ENCODE results near the gene NASP. TPM values are rescaled to one million over a fixed set of nuclear protein-coding genes. Genes with fewer than 3 reads are reported as not detected.

The NASP gene, protein sequence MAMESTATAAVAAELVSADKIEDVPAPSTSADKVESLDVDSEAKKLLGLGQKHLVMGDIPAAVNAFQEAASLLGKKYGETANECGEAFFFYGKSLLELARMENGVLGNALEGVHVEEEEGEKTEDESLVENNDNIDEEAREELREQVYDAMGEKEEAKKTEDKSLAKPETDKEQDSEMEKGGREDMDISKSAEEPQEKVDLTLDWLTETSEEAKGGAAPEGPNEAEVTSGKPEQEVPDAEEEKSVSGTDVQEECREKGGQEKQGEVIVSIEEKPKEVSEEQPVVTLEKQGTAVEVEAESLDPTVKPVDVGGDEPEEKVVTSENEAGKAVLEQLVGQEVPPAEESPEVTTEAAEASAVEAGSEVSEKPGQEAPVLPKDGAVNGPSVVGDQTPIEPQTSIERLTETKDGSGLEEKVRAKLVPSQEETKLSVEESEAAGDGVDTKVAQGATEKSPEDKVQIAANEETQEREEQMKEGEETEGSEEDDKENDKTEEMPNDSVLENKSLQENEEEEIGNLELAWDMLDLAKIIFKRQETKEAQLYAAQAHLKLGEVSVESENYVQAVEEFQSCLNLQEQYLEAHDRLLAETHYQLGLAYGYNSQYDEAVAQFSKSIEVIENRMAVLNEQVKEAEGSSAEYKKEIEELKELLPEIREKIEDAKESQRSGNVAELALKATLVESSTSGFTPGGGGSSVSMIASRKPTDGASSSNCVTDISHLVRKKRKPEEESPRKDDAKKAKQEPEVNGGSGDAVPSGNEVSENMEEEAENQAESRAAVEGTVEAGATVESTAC
- total RNA-seq (64.3 and 82.6 TPM in 2 replicates), polyA plus RNA-seq (68.6 and 83.0 TPM in 2 replicates)

DNA sequence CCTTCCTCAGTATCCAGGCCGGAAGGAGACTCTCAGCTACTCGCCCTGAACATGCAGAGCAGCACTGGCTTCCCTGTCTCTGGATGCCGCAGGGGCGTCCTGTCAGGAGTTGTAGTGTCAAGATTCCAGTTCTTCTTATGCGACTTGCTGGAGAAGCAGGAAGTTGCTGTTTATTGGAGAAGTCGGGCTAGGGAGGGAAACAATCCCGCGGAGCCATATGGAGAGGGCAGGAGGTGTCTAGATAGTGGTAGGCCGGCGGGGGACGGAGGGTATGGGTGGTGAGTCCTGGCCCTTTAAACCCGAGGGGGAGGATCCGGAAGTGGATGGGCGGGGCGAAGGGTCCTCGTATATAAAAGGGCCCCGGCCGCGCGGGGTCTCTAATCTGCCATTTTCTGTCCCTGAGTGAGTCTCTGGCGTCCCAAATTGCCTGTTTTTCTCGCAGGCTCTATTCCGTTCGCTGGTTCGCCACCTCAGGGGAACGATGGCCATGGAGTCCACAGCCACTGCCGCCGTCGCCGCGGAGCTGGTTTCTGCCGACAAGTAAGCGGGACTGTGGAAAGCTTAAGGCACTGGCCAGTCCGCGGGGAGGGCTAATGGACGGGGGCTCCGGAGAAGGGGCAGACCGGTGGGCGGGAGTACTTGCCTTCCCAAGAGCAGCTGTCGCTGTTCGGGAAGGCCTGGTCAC lies at the start of gene NASP:
Gene NASP (plus strand): TSS at position 376 of the 685 bp plus-strand sequence. CDS start 106 bp downstream, at position 482.
- Histone ChIP-seq H3K4me1 (ENCODE audit: insufficient read depth) (peaks cover 14% of the 10 kb centered on the region), H3K9me2 (replicated peaks; ENCODE audit: insufficient read depth) (no peaks in the 10 kb centered on the region), H3K27me3 (no peaks in the 10 kb centered on the region), H3K27ac (peak within 1 kb of the TSS; percentile 80), H2AFZ (peak within 1 kb of the TSS; percentile 96), H3K9me3 (ENCODE audit: low read depth) (no peaks in the 10 kb centered on the region), H4K20me1 (ENCODE audit: insufficient read depth, poor library complexity, severe bottlenecking) (peaks cover 26% of the 10 kb centered on the region), H3K36me3 (replicated peaks; ENCODE audit: insufficient read depth, low read depth) (no peaks in the 10 kb centered on the region), H3K4me2 (peak within 1 kb of the TSS; percentile 79), H3K4me3 (peak within 1 kb of the TSS; percentile 81), H3K79me2 (peaks cover 37% of the 10 kb centered on the region)
- peak; percentile 93 for DNase-seq (ENCODE audit: low spot score)
- TF ChIP-seq EZH2phosphoT487 (IDR thresholded peaks at IDR 0.05; ENCODE audit: low read depth, severe bottlenecking, unreplicated experiment) (no peak), EZH2 (IDR thresholded peaks at IDR 0.05; ENCODE audit: borderline replicate concordance) (no peak)
- TF ChIP-seq, protein P1, sequence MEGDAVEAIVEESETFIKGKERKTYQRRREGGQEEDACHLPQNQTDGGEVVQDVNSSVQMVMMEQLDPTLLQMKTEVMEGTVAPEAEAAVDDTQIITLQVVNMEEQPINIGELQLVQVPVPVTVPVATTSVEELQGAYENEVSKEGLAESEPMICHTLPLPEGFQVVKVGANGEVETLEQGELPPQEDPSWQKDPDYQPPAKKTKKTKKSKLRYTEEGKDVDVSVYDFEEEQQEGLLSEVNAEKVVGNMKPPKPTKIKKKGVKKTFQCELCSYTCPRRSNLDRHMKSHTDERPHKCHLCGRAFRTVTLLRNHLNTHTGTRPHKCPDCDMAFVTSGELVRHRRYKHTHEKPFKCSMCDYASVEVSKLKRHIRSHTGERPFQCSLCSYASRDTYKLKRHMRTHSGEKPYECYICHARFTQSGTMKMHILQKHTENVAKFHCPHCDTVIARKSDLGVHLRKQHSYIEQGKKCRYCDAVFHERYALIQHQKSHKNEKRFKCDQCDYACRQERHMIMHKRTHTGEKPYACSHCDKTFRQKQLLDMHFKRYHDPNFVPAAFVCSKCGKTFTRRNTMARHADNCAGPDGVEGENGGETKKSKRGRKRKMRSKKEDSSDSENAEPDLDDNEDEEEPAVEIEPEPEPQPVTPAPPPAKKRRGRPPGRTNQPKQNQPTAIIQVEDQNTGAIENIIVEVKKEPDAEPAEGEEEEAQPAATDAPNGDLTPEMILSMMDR (IDR thresholded peaks at IDR 0.05; ENCODE audit: poor library complexity), result no peak
- WGBS (ENCODE audit: low lambda C conversion rate, missing lambda C conversion rate), result under 1% methylated on average over 27 of the region's 41 CpGs

DNA sequence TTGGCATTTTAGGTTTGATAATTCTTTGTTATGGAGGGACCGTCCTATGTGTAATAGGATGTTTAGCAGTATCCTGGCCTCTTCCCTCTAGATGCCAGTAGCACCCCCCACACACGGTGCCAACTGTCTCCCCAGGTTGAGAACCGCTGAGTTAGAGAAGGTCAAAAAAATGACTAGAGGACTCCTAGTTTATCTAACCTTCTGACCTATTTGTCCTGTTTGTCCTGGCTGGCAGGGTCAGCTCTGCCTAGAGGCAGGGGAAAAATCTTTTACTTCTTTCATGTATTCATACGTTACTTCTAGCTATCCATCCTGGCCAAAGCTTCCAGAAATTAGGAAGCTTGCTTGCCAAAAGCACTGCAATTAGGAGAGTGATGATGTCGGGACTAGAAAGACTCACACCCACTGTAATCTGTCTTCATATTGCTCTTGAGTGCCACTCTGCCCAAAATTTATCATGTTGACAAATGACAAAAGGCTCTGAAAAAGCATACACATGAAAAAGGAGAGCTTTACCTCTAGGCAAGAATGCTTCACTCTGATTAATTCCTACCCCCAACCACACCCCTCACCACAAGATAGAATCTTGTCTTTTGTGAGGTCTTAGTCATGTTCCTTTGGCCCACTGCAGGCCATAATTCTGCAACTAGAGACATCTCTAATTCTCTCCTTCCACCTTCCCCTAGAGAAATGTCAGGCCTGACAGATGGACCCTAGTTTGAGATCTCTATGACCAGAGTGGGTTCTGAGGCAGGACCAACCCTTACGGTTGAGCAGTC lies 47.7 kb upstream of the NASP start:
- Histone ChIP-seq H4K20me1 (ENCODE audit: insufficient read depth, poor library complexity, severe bottlenecking) (no peaks in the 10 kb centered on the region), H3K4me1 (ENCODE audit: insufficient read depth) (no peaks in the 10 kb centered on the region), H3K36me3 (replicated peaks; ENCODE audit: insufficient read depth, low read depth) (no peaks in the 10 kb centered on the region), H3K27me3 (no peaks in the 10 kb centered on the region), H3K9me2 (replicated peaks; ENCODE audit: insufficient read depth) (no peaks in the 10 kb centered on the region), H3K9me3 (ENCODE audit: low read depth) (no peaks in the 10 kb centered on the region), H3K4me2 (no peak overlapping the region), H2AFZ (no peak overlapping the region), H3K27ac (no peak overlapping the region), H3K4me3 (no peak overlapping the region), H3K79me2 (no peaks in the 10 kb centered on the region)
- 80% methylated on average over 6 of the region's 6 CpGs for WGBS (ENCODE audit: low lambda C conversion rate, missing lambda C conversion rate)
- no peak for DNase-seq (ENCODE audit: low spot score)
- TF ChIP-seq EZH2phosphoT487 (IDR thresholded peaks at IDR 0.05; ENCODE audit: low read depth, severe bottlenecking, unreplicated experiment) (no peak), EZH2 (IDR thresholded peaks at IDR 0.05; ENCODE audit: borderline replicate concordance) (no peak)
- TF ChIP-seq, protein P1 (IDR thresholded peaks at IDR 0.05; ENCODE audit: poor library complexity), result no peak

DNA sequence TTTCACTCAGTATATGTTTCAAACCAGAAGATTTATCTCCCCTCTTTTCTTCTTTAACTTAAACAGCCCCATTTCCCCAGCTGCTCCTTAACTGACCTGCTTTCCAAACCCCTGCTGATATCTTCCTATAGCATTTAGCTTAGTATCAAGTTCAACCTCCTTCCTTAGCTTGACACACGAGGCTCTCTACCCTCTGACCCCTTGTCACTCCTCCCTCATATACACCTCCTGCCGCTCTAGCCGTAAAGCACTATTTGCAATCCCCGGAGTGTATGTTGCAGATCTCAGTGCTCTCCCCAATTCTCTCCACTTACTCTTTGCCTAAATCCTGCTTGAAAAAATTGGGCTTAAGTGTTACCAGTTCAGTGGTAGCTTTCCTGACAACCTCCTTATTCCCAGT lies 47.0 kb upstream of the NASP start:
- no peaks in the 10 kb centered on the region for H3K9me3 ChIP-seq (ENCODE audit: low read depth)
- no peaks in the 10 kb centered on the region for H3K27me3 ChIP-seq
- 47% methylated on average over 4 of the region's 4 CpGs for WGBS (ENCODE audit: low lambda C conversion rate, missing lambda C conversion rate)
- no peaks in the 10 kb centered on the region for H3K4me1 ChIP-seq (ENCODE audit: insufficient read depth)
- H3K79me2 ChIP-seq, result no peaks in the 10 kb centered on the region
- no peak overlapping the region for H3K27ac ChIP-seq
- no peak overlapping the region for H3K4me2 ChIP-seq
- H3K36me3 ChIP-seq (replicated peaks; ENCODE audit: insufficient read depth, low read depth), result no peaks in the 10 kb centered on the region
- H2AFZ ChIP-seq, result no peak overlapping the region
- no peak for TF ChIP-seq EZH2 (IDR thresholded peaks at IDR 0.05; ENCODE audit: borderline replicate concordance)
- TF ChIP-seq EZH2phosphoT487 (IDR thresholded peaks at IDR 0.05; ENCODE audit: low read depth, severe bottlenecking, unreplicated experiment), result no peak
- TF ChIP-seq, protein P1 (IDR thresholded peaks at IDR 0.05; ENCODE audit: poor library complexity), result no peak
- no peaks in the 10 kb centered on the region for H4K20me1 ChIP-seq (ENCODE audit: insufficient read depth, poor library complexity, severe bottlenecking)
- DNase-seq (ENCODE audit: low spot score), result no peak
- H3K4me3 ChIP-seq, result no peak overlapping the region
- H3K9me2 ChIP-seq (replicated peaks; ENCODE audit: insufficient read depth), result no peaks in the 10 kb centered on the region

Data from hepatocyte (in vitro differentiated cells).